ENCODE data around the gene SF3A2. TPM values are rescaled to one million over a fixed set of nuclear protein-coding genes. Genes with fewer than 3 reads are reported as not detected.
A peak's percentile ranks its signal among the peaks of the same experiment; 100 is the strongest.

Gene SF3A2
- total RNA-seq, 1 experiment from 2014 or later: 184 TPM

- no peak for TF ChIP-seq HMGXB4 (CRISPR knock-in tag; IDR thresholded peaks at IDR 0.05)
- no peak for TF ChIP-seq ATF1 (CRISPR knock-in tag; IDR thresholded peaks at IDR 0.05)
- no peak for TF ChIP-seq CREB1 (CRISPR knock-in tag; IDR thresholded peaks at IDR 0.05)
Observed at GRCh38 chr19:2233601-2234280, 2.9 kb upstream of the SF3A2 start (continued).

DNA sequence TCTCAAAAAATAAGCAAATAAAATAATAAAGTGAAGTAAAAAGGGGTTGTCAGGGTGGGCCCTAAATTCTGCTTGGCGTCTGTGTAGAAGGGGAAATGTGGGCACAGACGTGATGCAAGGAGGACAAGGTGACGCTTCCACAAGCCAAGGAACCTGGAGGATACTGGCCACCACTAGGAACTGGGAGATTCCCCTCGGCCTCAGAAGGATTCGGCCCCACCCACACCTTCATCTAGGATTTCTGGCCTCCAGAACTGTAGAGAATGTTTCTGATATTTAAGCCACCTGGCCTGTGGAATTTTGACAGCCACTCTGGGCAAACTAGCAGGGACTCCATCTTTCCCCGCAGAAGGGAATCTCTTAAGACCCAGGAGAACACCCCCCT lies 1.6 kb upstream of the SF3A2 start:
- POLR2A ChIA-PET: interaction anchor here (1.0 kb wide), 1 partner anchor 68 kb away, joined by 4 read pairs; no protein-coding TSS in a partner anchor
- no peak for DNase-seq (ENCODE audit: low spot score)
- peak overlapping the region; percentile 90 for H3K27ac Mint-ChIP-seq

More for the DNA sequence above, 1.6 kb upstream of the SF3A2 start:
- CTCF ChIA-PET: interaction anchor here (0.7 to 2.2 kb wide), 6 partner anchors 15 to 81 kb away, joined by 4 to 11 read pairs (median 6); partner anchors contain the start of gene AMH
- Mint-ChIP-seq H3K27me3 (ENCODE audit: low read depth) (peaks cover 5% of the 10 kb centered on the region; the same call in 1 of the 2 replicates), H3K9me3 (no peaks in the 10 kb centered on the region), H3K4me3 (peak overlapping the region; percentile 93), H3K4me1 (peaks cover 29% of the 10 kb centered on the region), H3K36me3 (peaks cover 17% of the 10 kb centered on the region; the same call in 1 of the 2 replicates)
- no peak for ATAC-seq
- TF ChIP-seq RELA (CRISPR knock-in tag; IDR thresholded peaks at IDR 0.05; ENCODE audit: borderline replicate concordance) (no peak), ERG (CRISPR knock-in tag; IDR thresholded peaks at IDR 0.05) (no peak), AR (CRISPR knock-in tag; IDR thresholded peaks at IDR 0.05) (no peak)
- TF ChIP-seq, protein P1, sequence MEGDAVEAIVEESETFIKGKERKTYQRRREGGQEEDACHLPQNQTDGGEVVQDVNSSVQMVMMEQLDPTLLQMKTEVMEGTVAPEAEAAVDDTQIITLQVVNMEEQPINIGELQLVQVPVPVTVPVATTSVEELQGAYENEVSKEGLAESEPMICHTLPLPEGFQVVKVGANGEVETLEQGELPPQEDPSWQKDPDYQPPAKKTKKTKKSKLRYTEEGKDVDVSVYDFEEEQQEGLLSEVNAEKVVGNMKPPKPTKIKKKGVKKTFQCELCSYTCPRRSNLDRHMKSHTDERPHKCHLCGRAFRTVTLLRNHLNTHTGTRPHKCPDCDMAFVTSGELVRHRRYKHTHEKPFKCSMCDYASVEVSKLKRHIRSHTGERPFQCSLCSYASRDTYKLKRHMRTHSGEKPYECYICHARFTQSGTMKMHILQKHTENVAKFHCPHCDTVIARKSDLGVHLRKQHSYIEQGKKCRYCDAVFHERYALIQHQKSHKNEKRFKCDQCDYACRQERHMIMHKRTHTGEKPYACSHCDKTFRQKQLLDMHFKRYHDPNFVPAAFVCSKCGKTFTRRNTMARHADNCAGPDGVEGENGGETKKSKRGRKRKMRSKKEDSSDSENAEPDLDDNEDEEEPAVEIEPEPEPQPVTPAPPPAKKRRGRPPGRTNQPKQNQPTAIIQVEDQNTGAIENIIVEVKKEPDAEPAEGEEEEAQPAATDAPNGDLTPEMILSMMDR (IDR thresholded peaks at IDR 0.05): no peak
